Smooth muscle cell (in vitro differentiated cells): ENCODE data around the gene CEND1. TPM values are rescaled to one million over a fixed set of nuclear protein-coding genes. Genes with fewer than 3 reads are reported as not detected.
A peak's percentile ranks its signal among the peaks of the same experiment; 100 is the strongest.

ENCODE experiments used
- DNase-seq: peaks from one replicate; lab custom pipeline; 2025; ENCODE audit not compliant: unreplicated experiment; lab: John Stamatoyannopoulos, UW
- H2AFZ ChIP-seq: fragments of 200-600 bp; sonication (generic); 2 replicates; pipeline ENCODE4 v1.6.0; 2016; ENCODE audit warnings: antibody characterized with exemption, low read depth, mild to moderate bottlenecking
- H3F3A ChIP-seq: fragments of 200-600 bp; sonication (generic); 2 replicates; pipeline ENCODE4 v1.6.0; 2017; ENCODE audit warnings: antibody characterized with exemption, low read depth
- H3K27ac ChIP-seq: fragments of 200-600 bp; sonication (generic); 2 replicates; pipeline ENCODE4 v1.5.1; 2016; ENCODE audit warnings: low read depth, mild to moderate bottlenecking
- H3K27me3 ChIP-seq: fragments of 200-600 bp; sonication (generic); 2 replicates; pipeline ENCODE4 v1.6.1; 2016; ENCODE audit warnings: low read depth, mild to moderate bottlenecking
- H3K36me3 ChIP-seq: fragments of 200-600 bp; sonication (generic); 2 replicates; pipeline ENCODE4 v1.5.1; 2016; ENCODE audit warnings: low read depth
- H3K4me1 ChIP-seq: fragments of 200-600 bp; sonication (generic); 2 replicates; pipeline ENCODE4 v1.5.1; 2016; ENCODE audit warnings: low read depth
- H3K4me2 ChIP-seq: fragments of 200-600 bp; sonication (generic); 2 replicates; pipeline ENCODE4 v1.6.0; 2016; ENCODE audit warnings: mild to moderate bottlenecking
- H3K4me3 ChIP-seq: fragments of 200-600 bp; sonication (generic); 2 replicates; pipeline ENCODE4 v1.5.1; 2016; ENCODE audit warnings: mild to moderate bottlenecking
- H3K79me2 ChIP-seq: fragments of 200-600 bp; sonication (generic); 2 replicates; pipeline ENCODE4 v1.6.0; 2016; ENCODE audit warnings: low read depth, mild to moderate bottlenecking
- H3K9ac ChIP-seq: fragments of 200-600 bp; sonication (generic); 2 replicates; pipeline ENCODE4 v1.6.0; 2016; ENCODE audit warnings: low read depth
- H3K9me3 ChIP-seq: fragments of 200-600 bp; sonication (generic); replicated peaks from 2 replicates; pipeline ENCODE4 v1.5.1; 2016; ENCODE audit warnings: low read depth
- H4K20me1 ChIP-seq: fragments of 200-600 bp; sonication (generic); 2 replicates; pipeline ENCODE4 v1.6.0; 2016; ENCODE audit warnings: low read depth
- WGBS: methylation state at CpG from one replicate; pipeline ENCODE4 v1.1.7; 2016; ENCODE audit warnings: low lambda C conversion rate; 5-methylcytosine and 5-hydroxymethylcytosine counted together
- polyA plus RNA-seq: library from polyadenylated mRNA; unstranded; fragments of >200 nt; fragmentation: Nextera tagmentation; extraction: Ambion mirVana; gene quantifications from 2 replicates; pipeline ENCODE4 v1.2.1, GENCODE V29; 2016
- total RNA-seq: library from RNA; depleted of rRNA; stranded (reverse); fragments of >200 nt; gene quantifications from 2 replicates; pipeline ENCODE4 v1.2.3, GENCODE V29; 2014
- TF ChIP-seq, protein P1 (sequence below): fragments of 200-600 bp; sonication (generic); IDR thresholded peaks from 2 replicates; pipeline ENCODE4 v1.5.1; 2017; ENCODE audit warnings: borderline replicate concordance, mild to moderate bottlenecking, antibody characterized with exemption; ENCODE audit not compliant: insufficient read depth, poor library complexity, severe bottlenecking

CEND1 gene
- total and polyA plus RNA-seq, 2 experiments from 2014 or later = 0.13 TPM; not detected in 1

DNA sequence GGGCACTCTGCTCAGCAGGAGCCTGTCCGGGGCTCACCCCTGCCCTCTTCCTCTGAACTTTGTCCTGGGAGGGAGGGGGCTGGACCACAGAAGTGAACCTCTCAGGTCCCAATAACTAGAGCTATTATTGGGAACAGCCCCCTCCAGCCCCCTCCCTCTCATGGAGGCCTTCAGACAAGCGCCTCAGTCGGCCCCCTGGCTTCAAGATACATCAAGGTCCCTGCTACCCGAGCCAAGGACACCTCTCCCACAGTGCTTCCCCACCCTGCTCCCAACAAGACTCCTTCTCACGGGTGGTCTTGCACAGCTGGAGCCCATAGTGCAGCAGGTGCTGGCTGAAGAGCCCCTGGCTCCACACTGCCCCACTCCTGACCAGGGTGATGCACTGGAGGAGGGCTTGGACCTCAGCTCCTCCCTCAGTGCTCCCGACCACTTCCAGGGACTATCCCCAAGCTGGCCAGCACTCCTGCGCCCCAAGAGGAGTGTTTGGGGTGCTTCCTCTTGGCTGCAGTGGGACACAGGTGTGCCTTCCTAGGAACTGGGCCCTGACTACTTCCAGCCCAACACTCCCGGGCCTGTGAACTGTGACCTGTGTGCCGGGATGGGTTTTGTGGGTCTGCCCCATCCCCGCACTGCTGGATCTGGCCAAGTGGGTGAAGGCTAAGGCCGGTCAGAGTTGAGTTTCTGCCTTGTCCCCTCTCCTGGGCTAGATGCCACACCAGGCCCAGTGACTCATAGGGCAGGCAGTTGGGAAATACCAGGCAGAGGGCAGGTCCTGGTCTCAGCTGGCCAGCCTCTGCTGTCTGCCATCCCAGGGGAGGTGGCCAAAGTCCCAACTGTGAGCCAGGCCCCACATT lies 31.0 kb upstream of the CEND1 start:
- H3F3A ChIP-seq = no peaks in the 10 kb centered on the region
- H3K9ac ChIP-seq = no peak overlapping the region
- TF ChIP-seq, protein P1, sequence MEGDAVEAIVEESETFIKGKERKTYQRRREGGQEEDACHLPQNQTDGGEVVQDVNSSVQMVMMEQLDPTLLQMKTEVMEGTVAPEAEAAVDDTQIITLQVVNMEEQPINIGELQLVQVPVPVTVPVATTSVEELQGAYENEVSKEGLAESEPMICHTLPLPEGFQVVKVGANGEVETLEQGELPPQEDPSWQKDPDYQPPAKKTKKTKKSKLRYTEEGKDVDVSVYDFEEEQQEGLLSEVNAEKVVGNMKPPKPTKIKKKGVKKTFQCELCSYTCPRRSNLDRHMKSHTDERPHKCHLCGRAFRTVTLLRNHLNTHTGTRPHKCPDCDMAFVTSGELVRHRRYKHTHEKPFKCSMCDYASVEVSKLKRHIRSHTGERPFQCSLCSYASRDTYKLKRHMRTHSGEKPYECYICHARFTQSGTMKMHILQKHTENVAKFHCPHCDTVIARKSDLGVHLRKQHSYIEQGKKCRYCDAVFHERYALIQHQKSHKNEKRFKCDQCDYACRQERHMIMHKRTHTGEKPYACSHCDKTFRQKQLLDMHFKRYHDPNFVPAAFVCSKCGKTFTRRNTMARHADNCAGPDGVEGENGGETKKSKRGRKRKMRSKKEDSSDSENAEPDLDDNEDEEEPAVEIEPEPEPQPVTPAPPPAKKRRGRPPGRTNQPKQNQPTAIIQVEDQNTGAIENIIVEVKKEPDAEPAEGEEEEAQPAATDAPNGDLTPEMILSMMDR = no peak
- peaks cover 37% of the 10 kb centered on the region for H4K20me1 ChIP-seq
- H3K4me3 ChIP-seq = peak overlapping the region; percentile 96
- 85% methylated on average over 11 of the region's 11 CpGs for WGBS
- H3K79me2 ChIP-seq = peaks cover 13% of the 10 kb centered on the region
- no peaks in the 10 kb centered on the region for H3K9me3 ChIP-seq
- H3K4me2 ChIP-seq = peak overlapping the region; percentile 100
- no peak overlapping the region for H3K27ac ChIP-seq
- H3K27me3 ChIP-seq = peaks cover 10% of the 10 kb centered on the region
- H2AFZ ChIP-seq = no peak overlapping the region
- H3K4me1 ChIP-seq = peaks cover 10% of the 10 kb centered on the region
- no peak for DNase-seq
- H3K36me3 ChIP-seq = no peaks in the 10 kb centered on the region

DNA sequence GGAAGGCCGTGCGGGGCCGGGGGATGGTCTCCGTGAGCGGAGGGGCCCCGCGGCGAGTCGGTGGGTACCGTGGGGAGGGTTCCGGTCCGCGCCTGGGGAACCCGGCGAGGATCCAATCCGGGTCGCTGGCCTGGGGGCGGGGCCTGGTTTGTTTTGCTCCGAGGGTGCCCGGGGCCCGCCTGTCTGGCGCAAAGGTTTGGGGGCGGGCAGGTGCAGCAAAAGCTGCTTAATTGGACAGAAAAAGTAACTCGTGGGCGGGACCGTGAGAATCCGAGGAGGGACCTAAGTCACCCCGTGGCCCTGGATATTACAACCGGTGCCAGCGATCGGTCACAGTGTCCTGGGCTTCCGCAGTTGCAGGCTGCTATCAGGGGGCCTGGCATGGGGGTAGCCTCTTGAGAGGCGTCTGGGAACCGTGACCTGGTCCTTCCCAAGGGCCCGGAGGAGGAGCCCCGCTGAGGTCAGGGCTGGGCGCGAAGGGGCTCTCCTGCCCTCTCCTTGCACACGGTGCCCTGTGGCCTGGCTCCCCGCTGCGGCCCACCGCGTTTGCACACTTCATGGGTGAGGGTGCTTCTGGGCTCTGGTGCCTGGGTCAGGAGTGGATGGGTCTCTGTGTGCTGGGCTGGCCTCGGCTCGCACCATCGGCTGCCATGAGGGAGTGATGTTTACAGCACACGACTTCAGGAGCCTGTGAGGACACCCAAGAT lies 30.2 kb upstream of the CEND1 start:
- H3K27ac ChIP-seq = peak overlapping the region; percentile 83
- H3K4me2 ChIP-seq = peak overlapping the region; percentile 100
- H3K4me1 ChIP-seq = peaks cover 10% of the 10 kb centered on the region
- H4K20me1 ChIP-seq = peaks cover 35% of the 10 kb centered on the region
- TF ChIP-seq, protein P1 = no peak
- WGBS = 13% methylated on average over 44 of the region's 47 CpGs
- H3F3A ChIP-seq = no peaks in the 10 kb centered on the region
- H3K9me3 ChIP-seq = no peaks in the 10 kb centered on the region
- peak overlapping the region; percentile 58 for H2AFZ ChIP-seq
- no peak for DNase-seq
- H3K9ac ChIP-seq = peak overlapping the region; percentile 97
- H3K36me3 ChIP-seq = no peaks in the 10 kb centered on the region
- H3K4me3 ChIP-seq = peak overlapping the region; percentile 96
- H3K27me3 ChIP-seq = peaks cover 2% of the 10 kb centered on the region
- H3K79me2 ChIP-seq = peaks cover 13% of the 10 kb centered on the region

DNA sequence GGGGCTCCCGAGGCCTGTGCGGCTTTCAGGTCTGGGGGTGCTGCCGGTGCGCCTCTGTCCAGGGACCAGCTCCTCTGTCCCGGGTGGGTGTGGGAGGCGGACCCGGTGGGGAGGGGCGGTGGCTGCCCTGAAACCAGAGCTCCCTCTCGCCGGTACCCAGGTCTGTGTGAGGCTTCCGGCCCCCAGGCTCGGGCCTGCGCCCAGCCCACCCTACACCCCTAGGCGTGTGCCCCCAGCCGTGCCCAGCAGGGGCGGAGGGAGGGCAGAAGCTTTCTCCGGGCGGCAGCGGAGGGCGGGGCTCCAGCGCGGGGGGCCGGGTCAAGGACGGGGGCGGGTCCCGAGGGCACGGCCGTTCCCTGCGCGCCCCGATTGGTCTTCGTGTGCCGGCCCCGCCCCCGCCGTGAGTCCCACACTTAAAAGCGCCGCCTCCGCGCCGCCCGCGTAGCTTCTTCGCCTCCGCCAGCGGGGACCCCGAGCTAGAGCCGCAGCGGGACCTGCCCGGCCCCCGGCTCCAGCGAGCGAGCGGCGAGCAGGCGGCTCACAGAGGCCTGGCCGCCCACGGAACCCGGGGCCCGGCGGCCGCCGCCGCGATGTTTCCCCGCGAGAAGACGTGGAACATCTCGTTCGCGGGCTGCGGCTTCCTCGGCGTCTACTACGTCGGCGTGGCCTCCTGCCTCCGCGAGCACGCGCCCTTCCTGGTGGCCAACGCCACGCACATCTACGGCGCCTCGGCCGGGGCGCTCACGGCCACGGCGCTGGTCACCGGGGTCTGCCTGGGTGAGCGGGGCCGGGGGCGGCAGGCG lies 29.4 kb upstream of the CEND1 start:
- Histone ChIP-seq H3K4me2 (peak overlapping the region; percentile 100), H3K4me1 (peaks cover 10% of the 10 kb centered on the region), H3K36me3 (no peaks in the 10 kb centered on the region), H3K9me3 (no peaks in the 10 kb centered on the region), H3K4me3 (peak overlapping the region; percentile 96), H3K27me3 (no peaks in the 10 kb centered on the region), H3K27ac (peak overlapping the region; percentile 83), H4K20me1 (peaks cover 34% of the 10 kb centered on the region), H3K9ac (peak overlapping the region; percentile 97), H2AFZ (peak overlapping the region; percentile 63), H3F3A (no peaks in the 10 kb centered on the region), H3K79me2 (peaks cover 13% of the 10 kb centered on the region)
- TF ChIP-seq, protein P1 = no peak
- WGBS = 4% methylated on average over 54 of the region's 96 CpGs
- DNase-seq = peak; percentile 79
